ENCODE measurements around the gene GNA12.

GNA12 gene

GRCh38 chr7:2798669-2799068 lies 45.4 kb downstream of the GNA12 start:
- no peak overlapping the region for H3K4me3 ChIP-seq (ENCODE audit: low read depth, low read length)
- ChIA-PET POLR2A (no interaction called here), CTCF (interaction anchor here (1.0 kb wide), 1 partner anchor 20 kb away, joined by 3 read pairs; no protein-coding TSS in a partner anchor)
- no peak for TF ChIP-seq CTCF (IDR thresholded peaks at IDR 0.05; ENCODE audit: insufficient read depth, low read length, missing control alignments)
- no peak for DNase-seq (ENCODE audit: low read depth, low spot score)

- TF ChIP-seq CTCF (IDR thresholded peaks at IDR 0.05; ENCODE audit: insufficient read depth, low read length, missing control alignments): no peak
- no peak for DNase-seq (ENCODE audit: low read depth, low spot score)
- ChIA-PET CTCF (no interaction called here), POLR2A (no interaction called here)
- H3K4me3 ChIP-seq (ENCODE audit: low read depth, low read length): no peak overlapping the region
Observed at GRCh38 chr7:2796358-2797352, 47.5 kb downstream of the GNA12 start.

GRCh38 chr7:2795906-2796305 lies 48.2 kb downstream of the GNA12 start:
- POLR2A ChIA-PET: no interaction called here
- no peak for DNase-seq (ENCODE audit: low read depth, low spot score)
- H3K4me3 ChIP-seq (ENCODE audit: low read depth, low read length): no peak overlapping the region
- CTCF ChIA-PET: no interaction called here
- TF ChIP-seq CTCF (IDR thresholded peaks at IDR 0.05; ENCODE audit: insufficient read depth, low read length, missing control alignments): no peak

DNA sequence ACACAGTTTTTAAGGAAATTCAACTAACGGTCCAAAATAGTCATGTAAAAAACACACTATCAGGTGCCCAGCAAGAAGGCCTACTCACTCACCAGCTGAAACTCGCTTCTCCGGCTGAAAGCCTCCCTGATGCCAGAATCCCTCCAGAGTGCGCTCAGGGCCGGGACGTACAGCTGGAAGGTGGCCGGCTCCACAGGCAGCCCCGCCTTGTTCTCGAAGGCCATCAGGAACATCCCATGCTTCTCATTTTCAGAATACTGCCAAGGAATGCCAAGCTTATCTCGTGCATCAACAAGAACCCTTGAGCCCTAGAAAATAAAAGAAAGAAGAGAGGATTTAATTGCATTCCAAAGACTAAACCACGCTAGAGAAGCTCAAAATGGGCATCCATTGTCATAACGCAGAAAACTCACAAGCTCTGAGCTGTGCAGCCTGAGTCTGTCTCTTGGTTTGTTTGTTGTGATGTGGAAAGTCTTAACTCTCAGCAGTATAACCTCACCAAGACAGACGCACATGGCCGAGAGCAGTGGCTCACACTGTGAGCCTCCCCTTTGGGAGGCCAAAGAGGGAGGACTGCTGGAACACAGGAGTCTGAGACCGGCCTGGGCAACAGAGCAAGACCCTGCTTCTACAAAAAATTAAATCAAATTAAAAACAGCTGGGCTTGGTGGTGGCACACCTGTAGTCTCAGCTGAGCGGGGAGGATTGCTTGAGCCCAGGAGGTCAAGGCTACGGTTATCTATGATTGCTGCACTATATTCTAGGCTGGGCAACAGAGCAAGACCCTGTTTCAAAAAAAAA lies 49.1 kb downstream of the GNA12 start:
- TF ChIP-seq CTCF (IDR thresholded peaks at IDR 0.05; ENCODE audit: insufficient read depth, low read length, missing control alignments): no peak
- ChIA-PET CTCF (interaction anchor here (0.7 kb wide), 1 partner anchor 34 kb away, joined by 3 read pairs; no protein-coding TSS in a partner anchor), POLR2A (no interaction called here)
- H3K4me3 ChIP-seq (ENCODE audit: low read depth, low read length): no peak overlapping the region
- DNase-seq (ENCODE audit: low read depth, low spot score): no peak

DNA sequence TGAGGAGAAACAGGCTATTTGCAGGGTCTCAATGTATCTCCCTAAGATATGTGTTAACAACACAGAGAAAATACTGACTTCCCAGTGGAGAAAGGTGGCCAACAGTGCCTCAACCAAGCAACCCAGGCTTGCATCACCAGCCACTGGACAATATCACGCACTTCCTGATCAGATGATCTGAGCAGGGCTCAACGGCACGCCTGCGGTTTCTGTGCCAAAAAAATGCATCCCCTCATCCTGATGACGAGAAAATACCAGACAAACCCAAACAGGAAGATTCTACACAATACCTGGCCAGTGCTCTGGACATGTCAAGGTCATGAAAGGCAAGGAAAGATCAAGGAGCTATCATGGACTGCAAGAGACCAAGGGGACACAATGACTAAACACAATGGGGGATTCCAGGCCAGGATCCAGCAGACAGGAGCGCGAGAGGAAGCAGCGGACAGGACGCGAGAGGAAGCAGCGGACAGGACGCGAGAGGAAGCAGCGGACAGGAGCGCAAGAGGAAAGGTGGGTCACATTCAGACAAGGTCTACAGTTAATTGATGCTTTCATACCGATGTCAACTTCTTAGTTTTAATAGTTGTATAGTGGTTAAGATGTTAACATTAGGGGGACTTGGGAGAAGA lies 51.1 kb downstream of the GNA12 start:
- TF ChIP-seq CTCF (IDR thresholded peaks at IDR 0.05; ENCODE audit: insufficient read depth, low read length, missing control alignments): no peak
- H3K4me3 ChIP-seq (ENCODE audit: low read depth, low read length): no peak overlapping the region
- ChIA-PET CTCF (no interaction called here), POLR2A (no interaction called here)
- no peak for DNase-seq (ENCODE audit: low read depth, low spot score)
